ENCODE results near the gene VWCE.

- TF ChIP-seq JUND (IDR thresholded peaks at IDR 0.05; ENCODE audit: borderline replicate concordance, low read depth, low read length) (no peak), JUND (tag; IDR thresholded peaks at IDR 0.05; ENCODE audit: borderline replicate concordance, low read depth, low read length) (no peak), HCFC1 (IDR thresholded peaks at IDR 0.05; ENCODE audit: low read depth, low read length) (no peak), MYBL2 (IDR thresholded peaks at IDR 0.05; ENCODE audit: low read depth) (no peak), MYBL2 (CRISPR knock-in tag; IDR thresholded peaks at IDR 0.05; ENCODE audit: borderline replicate concordance) (no peak), EP300 (IDR thresholded peaks at IDR 0.05; ENCODE audit: low read length) (no peak), EGR1 (conservative IDR thresholded peaks at IDR 0.05) (no peak), ZNF280B (CRISPR knock-in tag; IDR thresholded peaks at IDR 0.05) (no peak), FOXP1 (CRISPR knock-in tag; IDR thresholded peaks at IDR 0.05) (no peak), CTCF (IDR thresholded peaks at IDR 0.05 in 2 of 3, conservative IDR thresholded peaks at IDR 0.05 in 1 of 3; ENCODE audit: insufficient read depth in 2 of 3, low read depth in 1 of 3, low read length in 3 of 3) (no peak), SMAD3 (CRISPR knock-in tag; conservative IDR thresholded peaks at IDR 0.05) (no peak)
- TF ChIP-seq, protein P1, sequence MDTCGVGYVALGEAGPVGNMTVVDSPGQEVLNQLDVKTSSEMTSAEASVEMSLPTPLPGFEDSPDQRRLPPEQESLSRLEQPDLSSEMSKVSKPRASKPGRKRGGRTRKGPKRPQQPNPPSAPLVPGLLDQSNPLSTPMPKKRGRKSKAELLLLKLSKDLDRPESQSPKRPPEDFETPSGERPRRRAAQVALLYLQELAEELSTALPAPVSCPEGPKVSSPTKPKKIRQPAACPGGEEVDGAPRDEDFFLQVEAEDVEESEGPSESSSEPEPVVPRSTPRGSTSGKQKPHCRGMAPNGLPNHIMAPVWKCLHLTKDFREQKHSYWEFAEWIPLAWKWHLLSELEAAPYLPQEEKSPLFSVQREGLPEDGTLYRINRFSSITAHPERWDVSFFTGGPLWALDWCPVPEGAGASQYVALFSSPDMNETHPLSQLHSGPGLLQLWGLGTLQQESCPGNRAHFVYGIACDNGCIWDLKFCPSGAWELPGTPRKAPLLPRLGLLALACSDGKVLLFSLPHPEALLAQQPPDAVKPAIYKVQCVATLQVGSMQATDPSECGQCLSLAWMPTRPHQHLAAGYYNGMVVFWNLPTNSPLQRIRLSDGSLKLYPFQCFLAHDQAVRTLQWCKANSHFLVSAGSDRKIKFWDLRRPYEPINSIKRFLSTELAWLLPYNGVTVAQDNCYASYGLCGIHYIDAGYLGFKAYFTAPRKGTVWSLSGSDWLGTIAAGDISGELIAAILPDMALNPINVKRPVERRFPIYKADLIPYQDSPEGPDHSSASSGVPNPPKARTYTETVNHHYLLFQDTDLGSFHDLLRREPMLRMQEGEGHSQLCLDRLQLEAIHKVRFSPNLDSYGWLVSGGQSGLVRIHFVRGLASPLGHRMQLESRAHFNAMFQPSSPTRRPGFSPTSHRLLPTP (IDR thresholded peaks at IDR 0.05; ENCODE audit: borderline replicate concordance, extremely low read depth, insufficient read length): no peak
These were observed 2.6 kb upstream of the VWCE start for GRCh38 chr11:61297746-61298145.
